Right atrium auricular region (tissue), 2 donors: Measurements from ENCODE around the gene TMEM94. TPM values are rescaled to one million over a fixed set of nuclear protein-coding genes. Genes with fewer than 3 reads are reported as not detected.

Experiments
- DNase-seq: peaks from one replicate; pipeline ENCODE4 v3.0.0-alpha.2; 2019; ENCODE audit warnings: low spot score
- H3K27ac ChIP-seq, 2 donors: fragments of 200-600 bp; sonication (generic); 1 replicate in 1 of 2; 2 replicates in 1 of 2; pipeline ENCODE4 v1.5.1; 2016 to 2019
- H3K27me3 ChIP-seq, 2 donors: fragments of 200-600 bp; sonication (generic); one replicate each; pipeline versions ENCODE4 v1.5.1 to v1.6.0; 2017 to 2019
- H3K36me3 ChIP-seq: fragments of 200-600 bp; sonication (generic); one replicate; pipeline ENCODE4 v1.5.1; 2016
- H3K4me1 ChIP-seq, 2 donors: fragments of 200-600 bp; sonication (generic); one replicate each; pipeline versions ENCODE4 v1.5.1 to v1.6.0; 2017 to 2019
- H3K4me3 ChIP-seq, 2 donors: fragments of 200-600 bp; sonication (generic); 1 replicate in 1 of 2; 2 replicates in 1 of 2; pipeline ENCODE4 v1.5.1; 2017 to 2019; ENCODE audit warnings: mild to moderate bottlenecking in 1 of 2, moderate library complexity in 1 of 2
- H3K9me3 ChIP-seq, 2 donors: fragments of 200-600 bp; sonication (generic); one replicate each; pipeline ENCODE4 v1.5.1; 2019
- CTCF ChIP-seq, 2 donors: fragments of 200-600 bp; sonication (generic); IDR thresholded peaks; one replicate each; pipeline ENCODE4 v1.5.1; 2019; ENCODE audit warnings: antibody characterized with exemption in 2 of 2
- total RNA-seq, 2 donors: library from RNA; depleted of rRNA; stranded (reverse); fragments of >200 nt; gene quantifications; one replicate each; pipeline ENCODE4 v1.1.0, GENCODE V29; 2016

Gene TMEM94
- total RNA-seq, 2 donors from 2014 or later, result 56.3 to 61.6 TPM

GRCh38 chr17:75492555-75493168 lies 36.2 kb downstream of the TMEM94 start:
- TF ChIP-seq CTCF (IDR thresholded peaks at IDR 0.05), result no peak
- DNase-seq, result no peak
- Histone ChIP-seq H3K36me3 (peaks cover 56% of the 10 kb centered on the region), H3K27ac (no peak overlapping the region), H3K4me1 (peaks cover 0 to 29% of the 10 kb centered on the region in 2 donors), H3K9me3 (no peaks in the 10 kb centered on the region), H3K4me3 (no peak overlapping the region), H3K27me3 (no peaks in the 10 kb centered on the region)

DNA sequence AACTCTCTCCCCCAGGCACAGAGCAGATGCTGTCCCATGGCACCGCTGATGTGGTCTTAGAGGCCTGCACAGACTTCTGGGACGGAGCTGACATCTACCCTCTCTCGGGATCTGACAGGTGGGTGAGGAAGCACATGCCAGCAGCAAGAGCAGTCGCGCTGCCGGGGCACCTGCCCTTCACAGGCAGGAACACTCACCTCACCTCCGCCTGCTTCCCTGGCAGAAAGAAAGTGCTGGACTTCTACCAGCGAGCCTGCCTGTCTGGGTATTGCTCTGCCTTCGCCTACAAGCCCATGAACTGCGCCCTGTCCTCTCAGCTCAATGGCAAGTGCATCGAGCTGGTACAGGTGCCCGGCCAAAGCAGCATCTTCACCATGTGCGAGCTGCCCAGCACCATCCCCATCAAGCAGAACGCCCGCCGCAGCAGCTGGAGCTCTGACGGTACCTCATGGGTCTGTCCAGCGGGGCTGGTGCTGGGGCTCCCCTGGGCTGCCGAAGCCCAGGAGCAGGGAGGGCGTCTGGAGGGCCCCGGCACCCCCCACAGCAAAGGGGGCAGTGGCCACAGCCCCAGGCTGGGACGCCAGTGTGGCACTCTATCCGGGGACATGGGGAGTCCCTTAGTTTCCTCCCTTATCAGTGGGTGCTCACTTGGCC lies 37.2 kb downstream of the TMEM94 start:
- Histone ChIP-seq H3K4me1 (peaks cover 0 to 29% of the 10 kb centered on the region in 2 donors), H3K27ac (no peak overlapping the region), H3K9me3 (no peaks in the 10 kb centered on the region), H3K36me3 (peaks cover 63% of the 10 kb centered on the region), H3K4me3 (no peak overlapping the region), H3K27me3 (no peaks in the 10 kb centered on the region)
- no peak for DNase-seq
- TF ChIP-seq CTCF (IDR thresholded peaks at IDR 0.05), result no peak

- Histone ChIP-seq H3K4me1 (peaks cover 0 to 36% of the 10 kb centered on the region in 2 donors), H3K27me3 (no peaks in the 10 kb centered on the region), H3K27ac (no peak overlapping the region), H3K9me3 (no peaks in the 10 kb centered on the region), H3K36me3 (peaks cover 69% of the 10 kb centered on the region), H3K4me3 (no peak overlapping the region)
- no peak for TF ChIP-seq CTCF (IDR thresholded peaks at IDR 0.05)
- DNase-seq, result no peak
Measured at GRCh38 chr17:75494326-75494877, 38.0 kb downstream of the TMEM94 start.

- Histone ChIP-seq H3K27me3 (no peaks in the 10 kb centered on the region), H3K4me3 (no peak overlapping the region), H3K36me3 (peaks cover 82% of the 10 kb centered on the region), H3K9me3 (no peaks in the 10 kb centered on the region), H3K4me1 (peaks cover 0 to 35% of the 10 kb centered on the region in 2 donors), H3K27ac (no peak overlapping the region)
- no peak for TF ChIP-seq CTCF (IDR thresholded peaks at IDR 0.05)
- DNase-seq, result no peak
Measured at GRCh38 chr17:75496005-75496404, 39.6 kb downstream of the TMEM94 start.

DNA sequence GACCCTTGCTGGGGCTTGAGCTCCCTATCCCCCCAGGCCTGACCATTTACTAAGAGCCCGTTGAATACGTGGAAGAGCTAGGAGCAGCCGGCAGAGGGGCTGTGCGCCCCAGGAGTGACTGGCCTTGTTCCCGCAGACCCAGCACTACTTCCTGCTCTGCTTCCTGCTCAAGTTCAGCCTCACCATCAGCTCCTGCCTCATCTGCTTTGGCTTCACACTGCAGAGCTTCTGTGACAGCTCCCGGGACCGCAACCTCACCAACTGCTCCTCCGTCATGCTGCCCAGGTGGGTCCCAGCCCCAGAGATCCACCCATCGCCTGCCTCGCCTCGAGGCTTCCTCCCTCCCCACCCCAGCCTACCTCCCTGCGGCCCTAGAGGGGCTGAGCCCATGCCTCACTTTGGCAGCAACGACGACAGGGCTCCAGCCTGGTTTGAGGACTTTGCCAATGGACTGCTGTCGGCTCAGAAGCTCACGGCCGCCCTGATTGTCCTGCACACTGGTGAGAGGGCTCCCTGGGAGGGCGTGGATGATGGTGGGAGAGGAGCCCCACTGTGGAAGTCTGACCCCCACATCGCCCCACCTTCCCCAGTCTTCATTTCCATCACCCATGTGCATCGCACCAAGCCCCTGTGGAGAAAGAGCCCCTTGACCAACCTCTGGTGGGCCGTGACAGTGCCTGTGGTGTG lies 41.7 kb downstream of the TMEM94 start:
- DNase-seq, result no peak
- peaks cover 83% of the 10 kb centered on the region for H3K36me3 ChIP-seq
- peaks cover 0 to 44% of the 10 kb centered on the region in 2 donors for H3K4me1 ChIP-seq

More for the DNA sequence above, 41.7 kb downstream of the TMEM94 start:
- Histone ChIP-seq H3K27ac (no peak overlapping the region), H3K4me3 (no peak overlapping the region), H3K27me3 (no peaks in the 10 kb centered on the region), H3K9me3 (no peaks in the 10 kb centered on the region)
- no peak for TF ChIP-seq CTCF (IDR thresholded peaks at IDR 0.05)
